NK-92 (cell line): Measurements from ENCODE around the gene ARHGAP26.

Experiments used
- DNase-seq: peaks from one replicate; lab custom pipeline; 2025; ENCODE audit not compliant: unreplicated experiment; lab: John Stamatoyannopoulos, UW

ARHGAP26 gene, protein sequence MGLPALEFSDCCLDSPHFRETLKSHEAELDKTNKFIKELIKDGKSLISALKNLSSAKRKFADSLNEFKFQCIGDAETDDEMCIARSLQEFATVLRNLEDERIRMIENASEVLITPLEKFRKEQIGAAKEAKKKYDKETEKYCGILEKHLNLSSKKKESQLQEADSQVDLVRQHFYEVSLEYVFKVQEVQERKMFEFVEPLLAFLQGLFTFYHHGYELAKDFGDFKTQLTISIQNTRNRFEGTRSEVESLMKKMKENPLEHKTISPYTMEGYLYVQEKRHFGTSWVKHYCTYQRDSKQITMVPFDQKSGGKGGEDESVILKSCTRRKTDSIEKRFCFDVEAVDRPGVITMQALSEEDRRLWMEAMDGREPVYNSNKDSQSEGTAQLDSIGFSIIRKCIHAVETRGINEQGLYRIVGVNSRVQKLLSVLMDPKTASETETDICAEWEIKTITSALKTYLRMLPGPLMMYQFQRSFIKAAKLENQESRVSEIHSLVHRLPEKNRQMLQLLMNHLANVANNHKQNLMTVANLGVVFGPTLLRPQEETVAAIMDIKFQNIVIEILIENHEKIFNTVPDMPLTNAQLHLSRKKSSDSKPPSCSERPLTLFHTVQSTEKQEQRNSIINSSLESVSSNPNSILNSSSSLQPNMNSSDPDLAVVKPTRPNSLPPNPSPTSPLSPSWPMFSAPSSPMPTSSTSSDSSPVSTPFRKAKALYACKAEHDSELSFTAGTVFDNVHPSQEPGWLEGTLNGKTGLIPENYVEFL

DNA sequence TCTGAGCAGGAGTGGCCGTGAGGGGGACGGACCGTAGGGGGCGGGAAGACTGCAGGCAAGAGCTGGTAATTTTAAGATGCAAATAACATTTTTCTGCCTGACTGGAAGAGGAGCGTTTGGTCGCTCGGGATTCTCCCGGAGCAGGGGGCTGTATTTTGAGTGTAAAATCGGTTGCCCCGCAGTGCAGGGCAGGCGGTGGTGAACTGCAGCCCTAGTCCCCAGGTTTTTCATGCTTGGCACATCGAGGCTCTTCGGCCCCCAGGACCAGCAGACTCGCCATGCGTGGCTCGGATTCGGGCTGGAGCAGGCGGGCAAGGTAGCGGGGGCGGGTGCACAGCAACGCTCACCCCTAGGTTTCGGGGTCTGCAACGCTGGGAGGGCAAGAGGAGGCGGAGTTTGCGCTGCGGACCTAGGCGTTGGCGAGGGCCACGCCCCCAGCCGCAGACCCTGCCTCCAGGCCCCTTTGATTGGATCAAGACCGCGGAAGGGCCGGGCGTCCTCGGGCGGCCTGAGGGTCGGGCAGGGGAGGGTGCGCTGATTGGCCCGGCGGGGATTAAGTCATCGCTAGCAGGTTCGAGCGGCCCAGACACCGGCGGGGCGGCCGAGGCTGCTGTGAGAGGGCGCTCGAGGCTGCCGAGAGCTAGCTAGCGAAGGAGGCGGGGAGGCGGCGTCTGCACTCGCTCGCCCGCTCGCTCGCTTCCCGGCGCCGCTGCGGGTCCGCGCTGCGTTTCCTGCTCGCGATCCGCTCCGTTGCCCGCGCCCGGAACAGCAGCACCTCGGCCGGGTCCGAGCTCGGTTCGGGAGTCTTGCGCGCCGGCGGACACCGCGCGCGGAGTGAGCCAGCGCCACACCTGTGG, at the start of gene ARHGAP26:
Gene ARHGAP26, plus strand, starts transcription at position 585 of the 857 bp plus-strand sequence. CDS start 385 bp downstream, outside the sequence.
- DNase-seq, result peak; percentile 70

DNA sequence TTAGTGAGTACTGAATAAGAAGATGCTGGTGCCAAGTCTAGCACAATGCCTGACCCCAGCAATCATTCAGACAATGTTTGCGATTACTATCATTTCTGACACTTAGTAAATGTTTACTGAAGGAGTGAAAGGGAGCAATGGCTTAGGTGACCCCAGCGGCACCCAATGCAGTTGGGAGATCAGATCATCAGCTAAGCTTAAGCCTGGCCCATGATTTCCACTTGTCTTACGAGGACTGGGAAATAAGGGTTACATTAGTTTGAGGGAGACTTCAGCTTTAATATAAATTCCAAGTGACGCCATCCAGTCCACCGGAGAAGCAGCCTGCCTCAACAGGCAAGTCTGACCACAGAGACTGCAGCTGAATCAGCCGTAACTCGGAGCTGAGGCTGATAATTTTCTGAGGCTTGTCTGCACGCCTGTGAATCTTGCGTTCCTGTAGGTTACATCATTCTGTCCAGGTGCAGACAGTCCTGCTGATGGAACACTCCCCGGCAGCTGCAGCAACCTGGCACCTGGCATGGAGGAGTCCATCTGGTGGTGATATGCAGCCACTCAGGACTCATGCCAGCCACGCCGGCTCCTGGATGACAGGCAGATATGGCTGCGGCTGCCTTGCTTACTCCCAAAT, 49.4 kb upstream of the ARHGAP26 start:
- no peak for DNase-seq

DNA sequence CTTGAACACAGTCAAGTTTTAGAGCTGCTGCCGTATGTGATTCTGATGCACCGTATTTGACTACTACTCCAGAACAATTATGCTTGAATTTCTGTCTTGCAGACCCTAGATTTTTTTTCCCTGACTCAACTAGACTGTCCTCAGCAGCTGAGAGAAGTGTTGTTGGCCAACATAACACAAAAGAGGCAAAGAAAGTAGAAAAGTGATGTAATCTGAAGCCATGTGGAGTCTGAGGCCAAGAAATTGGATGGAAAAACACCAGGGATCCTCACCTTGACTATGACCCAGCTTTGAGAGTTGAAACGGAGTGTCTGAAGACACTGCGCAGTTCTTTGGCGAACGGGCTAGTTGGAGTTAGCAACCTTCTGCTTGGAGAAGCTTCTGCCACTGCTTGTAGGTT, 48.0 kb upstream of the ARHGAP26 start:
- no peak for DNase-seq

DNA sequence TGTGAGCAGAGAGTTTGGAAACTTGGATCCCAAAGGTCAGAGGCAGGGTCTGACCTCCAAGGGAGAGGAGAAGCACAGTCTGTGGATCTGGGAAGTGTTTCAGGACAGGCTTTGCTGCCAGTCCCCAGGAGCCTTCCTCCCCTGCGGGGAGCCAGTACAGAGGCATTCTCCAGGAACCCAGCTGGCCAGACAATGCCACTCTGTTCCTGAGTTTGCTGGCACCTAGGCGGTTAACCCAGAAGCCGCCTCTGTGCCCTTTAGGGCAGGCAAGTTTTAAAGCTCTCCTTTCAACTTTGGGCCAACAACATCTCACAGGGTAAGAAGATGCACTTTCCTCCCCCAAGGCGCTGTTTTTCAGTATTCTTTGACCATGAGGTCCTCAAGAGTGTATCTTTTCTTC, 47.3 kb upstream of the ARHGAP26 start:
- no peak for DNase-seq

DNA sequence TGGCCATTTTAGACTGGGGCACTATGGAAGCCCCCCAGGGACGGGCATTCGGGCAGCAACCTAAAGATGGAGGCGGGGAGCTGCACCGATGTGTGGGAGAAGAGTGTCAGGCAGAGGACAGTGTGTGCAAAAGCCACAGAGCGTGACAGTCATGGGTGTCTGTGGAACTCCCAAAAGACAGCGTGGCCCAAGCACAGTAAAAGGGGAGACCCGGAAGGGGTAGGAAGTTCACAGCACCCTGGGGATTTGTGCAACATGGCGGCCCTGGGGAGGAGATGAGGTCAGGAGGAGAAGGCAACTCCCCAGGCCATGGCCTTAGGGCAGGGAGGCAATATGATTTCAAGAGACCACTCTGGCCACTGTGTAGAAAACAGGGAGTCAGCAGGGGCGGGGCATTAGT, 45.4 kb upstream of the ARHGAP26 start:
- DNase-seq, result no peak

DNA sequence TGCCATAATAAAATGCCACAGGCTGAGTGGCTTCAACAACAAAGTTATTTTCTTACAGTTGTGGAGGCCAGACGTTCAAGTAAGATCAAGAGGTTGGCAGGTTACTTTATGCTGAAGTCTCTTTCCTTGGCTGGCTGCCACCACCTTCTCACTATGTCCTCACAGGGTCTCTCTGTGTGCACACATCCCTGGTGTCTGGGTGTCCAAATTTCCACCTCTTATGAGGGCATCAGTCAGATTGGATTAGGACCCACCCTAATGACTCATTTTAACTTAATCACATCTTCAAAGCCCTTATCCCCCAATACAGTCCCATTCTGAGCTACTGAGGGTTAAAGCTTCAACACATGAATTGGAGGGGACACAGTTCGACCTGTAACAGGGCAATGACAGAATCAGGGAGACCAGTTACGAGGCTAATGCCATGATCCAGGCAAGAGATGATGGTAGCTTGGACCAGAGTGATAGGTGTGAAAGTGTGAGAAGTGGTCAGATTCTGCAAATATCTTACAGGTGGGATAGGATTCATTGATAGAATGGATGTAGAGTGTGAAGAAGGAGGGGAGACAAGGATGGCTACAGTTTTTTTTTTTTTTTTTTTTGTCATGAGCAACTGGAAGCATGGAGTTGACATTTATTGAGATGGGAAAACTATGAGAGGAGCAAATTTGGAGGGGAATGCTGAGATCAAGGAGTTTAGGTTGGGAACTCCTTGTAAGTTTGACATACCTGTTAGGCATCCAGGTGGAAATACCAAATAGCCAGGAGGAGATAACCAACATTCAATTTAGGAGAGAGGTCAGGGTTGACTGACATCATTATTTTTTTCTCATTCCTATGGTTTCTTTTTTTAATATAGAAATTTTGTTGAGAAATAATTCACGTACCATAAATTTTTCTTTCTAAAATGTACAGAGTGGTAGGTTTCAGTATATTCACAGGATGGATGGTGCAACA, 44.7 kb upstream of the ARHGAP26 start:
- no peak for DNase-seq

DNA sequence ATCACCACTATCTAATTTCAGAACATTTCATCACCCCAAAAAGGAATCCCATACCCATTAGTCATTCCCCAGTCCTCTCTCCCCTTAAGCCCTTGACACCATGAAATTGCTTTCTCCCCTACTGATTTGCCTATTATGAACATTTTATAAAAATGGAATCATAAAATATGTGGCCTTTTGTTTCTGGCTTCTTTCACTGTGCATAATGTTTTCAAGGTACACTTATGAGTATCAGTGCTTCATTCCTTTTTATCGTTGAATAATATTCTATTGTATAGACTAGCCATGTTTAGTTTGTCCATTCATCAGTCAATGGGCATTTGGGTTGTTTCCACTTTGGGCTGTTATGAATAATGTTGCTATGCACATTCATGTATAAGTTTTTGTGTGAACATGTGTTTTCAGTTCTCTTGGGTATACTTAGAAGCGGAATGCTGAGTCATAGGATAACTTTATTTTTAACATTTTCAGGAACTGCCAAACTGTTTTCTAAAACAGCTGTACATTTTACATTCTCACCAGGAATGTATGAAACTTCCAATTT, 43.9 kb upstream of the ARHGAP26 start:
- DNase-seq, result no peak

DNA sequence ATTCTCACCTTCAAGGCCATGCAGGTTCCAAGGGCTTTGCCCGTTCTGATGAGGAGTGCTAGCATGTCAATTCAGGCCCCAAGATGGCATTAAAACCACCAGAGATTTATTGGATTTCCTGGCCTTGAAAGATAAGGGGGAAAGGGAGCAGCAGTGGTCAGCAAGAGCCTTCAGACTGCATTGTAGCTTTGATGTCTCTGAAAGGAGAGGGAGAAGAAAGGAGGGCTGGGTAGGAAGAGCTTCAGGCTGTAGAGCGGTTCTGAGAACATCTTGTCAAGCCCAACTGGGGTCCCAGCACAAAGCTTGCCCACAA, 42.5 kb upstream of the ARHGAP26 start:
- DNase-seq, result no peak

DNA sequence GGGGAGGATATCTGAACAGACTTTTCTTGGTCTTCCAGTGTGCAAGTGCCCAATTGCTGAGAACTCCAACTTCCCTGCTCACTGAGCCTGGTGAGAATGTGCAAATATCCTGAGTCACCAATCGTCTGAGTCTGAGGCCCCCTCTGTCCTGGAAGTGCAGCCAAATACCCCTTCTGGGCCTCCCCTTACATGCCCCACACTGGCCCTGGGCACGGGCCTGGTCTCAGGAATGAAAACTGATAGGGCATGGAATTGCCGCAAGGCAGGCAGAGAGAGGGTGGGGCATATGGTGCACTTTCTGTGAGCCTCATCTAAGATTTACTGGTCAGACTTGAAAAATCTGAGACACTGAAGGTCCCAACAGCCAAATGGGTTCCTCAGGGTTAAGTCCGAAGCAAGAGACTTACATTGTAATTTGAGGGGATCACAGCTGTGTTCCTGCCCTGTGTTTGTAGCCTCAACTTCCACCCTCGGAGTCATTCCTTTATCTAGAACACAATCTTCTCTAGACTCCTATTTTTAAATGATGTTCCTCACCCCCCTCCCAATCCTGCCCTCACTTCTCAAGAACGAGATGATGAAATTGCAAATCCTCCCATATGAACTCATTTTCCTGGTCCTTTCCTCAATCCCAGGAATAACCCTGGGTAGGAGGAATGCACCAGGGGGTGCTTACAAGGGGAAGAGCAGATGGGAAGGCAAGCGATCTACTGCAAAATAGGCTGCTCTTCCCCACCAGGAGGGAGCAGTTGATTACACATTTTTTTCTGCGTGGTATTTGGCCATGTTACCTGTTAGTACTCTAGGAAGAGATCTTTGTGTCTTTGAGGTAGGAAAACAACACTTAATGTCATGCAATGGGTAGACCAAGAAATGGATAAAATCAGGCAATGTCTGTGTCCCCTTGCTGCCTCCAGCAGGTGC, 34.6 kb upstream of the ARHGAP26 start:
- DNase-seq, result no peak

DNA sequence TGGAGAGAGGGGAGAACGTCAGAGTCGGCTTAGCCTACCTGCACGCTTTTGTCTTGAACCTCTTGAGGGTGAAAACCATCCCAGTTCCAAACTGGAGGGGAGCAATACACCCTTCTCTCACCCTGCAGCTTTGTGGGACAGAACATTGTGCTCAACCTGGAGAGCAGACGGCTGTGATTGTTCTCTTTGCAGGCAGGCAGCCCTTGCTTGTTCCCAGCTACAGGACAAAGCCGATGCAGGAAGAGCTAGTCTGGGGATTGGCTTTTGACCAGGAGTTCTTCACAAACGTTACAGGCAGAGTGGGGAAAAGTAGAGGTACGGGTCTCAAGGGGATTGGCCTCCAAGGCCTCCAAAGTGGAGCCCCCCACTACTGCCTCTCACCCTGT, 33.9 kb upstream of the ARHGAP26 start:
- no peak for DNase-seq

DNA sequence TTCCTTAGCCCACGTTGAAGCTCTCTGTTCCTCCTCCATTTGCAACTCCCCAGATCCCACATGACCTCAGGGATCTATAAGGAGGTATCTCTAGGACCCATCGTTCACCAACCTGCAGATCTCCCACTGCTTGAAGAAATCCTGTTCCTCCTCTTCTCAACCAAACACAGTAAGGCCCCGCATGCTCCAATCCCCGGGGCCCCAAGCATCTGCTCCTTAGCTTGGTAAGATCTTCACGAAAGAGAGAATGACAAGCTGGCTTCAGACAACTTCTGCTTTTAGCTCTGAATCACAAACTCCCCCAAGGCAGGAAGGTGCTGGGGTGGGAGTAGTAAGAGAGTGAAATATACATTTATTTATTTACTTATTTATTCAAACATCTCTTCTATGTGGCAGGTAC, 33.0 kb upstream of the ARHGAP26 start:
- no peak for DNase-seq

DNA sequence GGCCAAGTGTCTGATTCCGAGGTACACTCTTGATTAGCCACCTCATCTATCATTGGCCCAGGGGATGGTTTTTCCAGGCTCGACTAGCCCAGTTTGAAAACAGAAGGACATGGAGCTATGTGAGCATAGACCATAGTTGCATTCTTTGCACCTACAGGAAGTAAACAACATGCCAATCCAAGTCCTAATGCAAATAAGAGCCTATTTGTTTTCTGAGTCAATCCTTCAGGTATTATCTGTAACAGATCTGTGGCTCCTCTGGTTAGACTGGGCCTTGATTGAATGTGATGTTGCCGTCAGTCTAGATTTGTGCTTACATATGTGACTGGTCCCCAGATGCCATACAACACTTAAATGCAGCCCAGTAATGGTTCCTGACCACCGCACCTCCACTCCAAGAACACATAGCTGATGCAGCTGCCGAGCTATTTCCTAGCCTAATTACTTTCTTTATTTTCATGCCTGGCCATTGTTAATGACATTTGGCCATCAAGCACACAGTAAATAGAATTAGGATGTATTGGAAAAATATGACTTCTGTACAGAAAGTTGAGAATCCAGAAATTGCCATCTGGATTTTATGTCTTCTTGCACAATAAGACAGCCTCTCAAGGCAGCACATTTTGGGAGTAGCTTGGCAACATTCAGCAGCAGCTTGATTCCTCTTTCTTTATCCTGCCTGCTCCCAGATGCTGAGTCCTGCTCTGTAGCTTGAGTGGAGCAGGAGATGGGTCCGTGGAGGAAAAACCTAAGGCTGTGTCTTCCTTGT, 29.5 kb upstream of the ARHGAP26 start:
- DNase-seq, result no peak

DNA sequence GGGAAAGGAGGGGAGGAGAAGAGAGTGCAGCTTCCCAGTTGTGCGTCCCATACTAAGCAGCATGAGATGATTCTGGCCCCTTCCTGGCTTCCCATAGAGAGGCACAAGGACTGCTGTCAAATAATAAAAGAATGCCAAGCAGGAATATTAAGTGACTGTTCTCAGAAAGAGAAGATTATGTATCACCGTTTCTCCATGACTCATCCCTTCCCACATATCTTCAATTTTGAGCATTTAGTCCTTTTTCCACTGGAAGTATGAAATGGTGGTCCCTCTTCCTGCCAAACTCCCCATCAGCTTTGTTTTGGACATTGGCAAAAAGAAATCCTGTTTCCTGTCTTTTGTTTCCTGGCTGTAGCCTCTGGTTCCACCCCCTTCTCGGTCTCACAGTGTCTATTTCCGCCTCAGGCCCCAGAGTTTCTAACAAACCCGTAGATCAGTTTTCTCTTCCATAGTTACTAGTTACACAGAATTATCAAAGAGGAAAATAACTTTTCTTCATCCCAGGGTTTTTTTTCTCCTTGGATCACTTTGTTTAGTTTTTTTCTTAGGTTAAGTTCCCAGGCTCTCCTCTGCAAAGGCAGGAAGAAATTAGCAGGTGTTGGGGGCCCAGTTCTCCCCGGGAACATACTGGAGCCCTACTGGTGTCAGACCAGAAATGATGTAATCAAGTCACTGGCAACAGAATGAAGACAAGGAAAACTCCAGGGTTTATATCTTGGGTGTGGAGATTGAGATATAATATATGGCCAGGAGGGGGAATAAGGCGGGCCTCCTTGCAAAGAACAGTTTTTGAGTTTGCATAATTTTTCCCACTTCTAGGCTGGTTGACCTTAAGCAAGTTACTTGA, 26.4 kb upstream of the ARHGAP26 start:
- no peak for DNase-seq

DNA sequence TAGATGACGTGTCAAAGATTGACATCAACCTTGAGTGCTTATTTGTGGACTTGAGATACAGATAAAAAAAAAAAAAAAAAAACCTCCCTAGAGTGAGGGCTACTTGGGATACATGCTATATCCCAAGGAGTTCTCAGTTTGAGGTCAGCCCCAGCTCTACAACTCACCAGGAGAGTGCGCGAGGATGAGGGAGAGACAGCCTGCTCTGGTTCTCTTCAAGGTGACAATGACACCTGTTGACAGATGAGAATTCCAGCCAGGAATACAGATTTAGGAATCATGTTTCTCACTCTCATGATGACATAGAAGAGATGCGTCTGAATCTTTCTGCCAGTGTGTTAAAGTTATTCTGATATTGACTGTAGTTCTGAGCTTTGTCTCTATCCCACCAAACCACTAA, 24.9 kb upstream of the ARHGAP26 start:
- DNase-seq, result no peak

DNA sequence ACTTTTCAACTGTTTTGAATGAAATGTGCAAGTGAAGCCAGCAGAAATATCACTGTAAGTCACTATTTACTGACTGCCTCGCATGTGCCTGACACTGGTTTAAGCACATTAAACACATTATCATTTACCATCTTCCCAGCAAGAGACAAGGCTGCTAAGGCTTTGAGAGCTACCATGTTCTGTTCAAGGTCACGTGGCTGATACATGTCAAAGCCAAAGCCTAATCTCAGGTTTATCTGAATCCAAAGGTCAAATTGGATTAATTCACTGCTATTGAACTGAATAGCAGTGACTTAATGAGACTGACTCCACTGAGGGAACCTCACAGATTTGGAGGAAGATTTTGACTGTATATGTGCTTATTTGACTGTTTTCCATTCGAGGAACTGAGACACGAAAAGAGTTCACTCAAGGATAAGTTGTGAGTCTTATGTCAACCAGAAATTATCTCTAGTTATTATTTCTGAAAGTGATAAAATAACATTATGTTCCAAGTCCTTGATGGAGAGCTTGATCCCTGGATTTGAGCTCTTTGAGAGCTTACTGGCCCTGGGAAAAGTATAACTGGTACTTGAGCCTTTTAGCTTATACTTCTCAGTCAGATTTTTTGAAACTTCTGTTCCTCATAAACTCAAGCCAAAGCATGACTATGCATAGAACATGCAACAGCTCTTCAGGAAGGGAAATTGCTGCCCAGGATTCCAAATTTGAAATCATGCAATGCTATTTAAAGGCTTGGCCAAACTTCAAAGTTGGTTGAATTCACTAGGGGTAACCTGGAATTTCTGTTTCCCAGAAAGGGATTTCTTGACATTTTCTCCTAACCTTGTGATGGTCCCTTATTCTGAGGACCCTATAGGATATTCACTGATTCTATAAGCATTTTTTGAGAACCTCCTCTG, 23.4 kb upstream of the ARHGAP26 start:
- DNase-seq, result no peak

DNA sequence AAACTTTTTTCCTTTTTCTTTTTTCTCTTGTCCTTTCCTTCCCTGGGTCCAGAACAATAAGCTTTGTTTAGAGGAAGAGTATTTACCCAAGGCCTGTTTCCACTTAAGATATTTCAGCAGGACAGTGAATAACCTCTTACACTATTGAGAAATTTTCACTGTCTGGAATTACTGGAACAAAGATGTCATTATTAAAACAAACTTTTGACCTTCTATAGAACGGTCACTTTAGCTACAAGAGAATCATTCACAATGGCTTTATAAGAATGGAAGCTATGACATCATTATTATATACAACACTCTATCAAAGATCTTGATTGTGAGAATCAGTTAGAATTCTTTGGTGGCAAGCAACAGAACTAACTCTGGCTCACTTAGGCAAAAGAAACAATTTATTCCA, 22.0 kb upstream of the ARHGAP26 start:
- DNase-seq, result no peak
